ENCODE measurements around the gene DOCK2. TPM values are rescaled to one million over a fixed set of nuclear protein-coding genes. Genes with fewer than 3 reads are reported as not detected.

Gene DOCK2
- total RNA-seq, 1 experiment from 2014 or later, result 4.6 TPM

- DNase-seq (ENCODE audit: low spot score) (no peak), ATAC-seq (no peak)
- TF ChIP-seq HMGXB4 (CRISPR knock-in tag; IDR thresholded peaks at IDR 0.05) (no peak), IRF2 (CRISPR knock-in tag; IDR thresholded peaks at IDR 0.05; ENCODE audit: borderline replicate concordance, low read depth) (no peak), ATF1 (CRISPR knock-in tag; IDR thresholded peaks at IDR 0.05) (no peak), PRRX2 (CRISPR knock-in tag; IDR thresholded peaks at IDR 0.05) (no peak), FOXP4 (CRISPR knock-in tag; IDR thresholded peaks at IDR 0.05) (no peak), FOXJ3 (CRISPR knock-in tag; IDR thresholded peaks at IDR 0.05; ENCODE audit: borderline replicate concordance) (no peak), ZNF532 (CRISPR knock-in tag; IDR thresholded peaks at IDR 0.05; ENCODE audit: borderline replicate concordance) (no peak)
- POLR2A ChIA-PET, result no interaction called here
- H3K4me1 Mint-ChIP-seq, result peaks cover 6% of the 10 kb centered on the region; the same call in 1 of the 2 replicates
- H3K27ac Mint-ChIP-seq, result no peak overlapping the region
- no peaks in the 10 kb centered on the region for H3K27me3 Mint-ChIP-seq (ENCODE audit: low read depth)
- H3K36me3 Mint-ChIP-seq, result no peaks in the 10 kb centered on the region
- H3K4me3 Mint-ChIP-seq, result no peak overlapping the region
- H3K9me3 Mint-ChIP-seq, result no peaks in the 10 kb centered on the region
- CTCF ChIA-PET, result interaction anchor here (4.3 kb wide), 1 partner anchor 59 kb away, joined by 25 read pairs; the partner anchor contains the start of gene INSYN2B
Measured at GRCh38 chr5:169921949-169922348, 284.9 kb downstream of the DOCK2 start.

- Mint-ChIP-seq H3K9me3 (no peaks in the 10 kb centered on the region), H3K27ac (no peak overlapping the region), H3K27me3 (ENCODE audit: low read depth) (no peaks in the 10 kb centered on the region), H3K4me3 (no peak overlapping the region), H3K4me1 (peaks cover 6% of the 10 kb centered on the region; the same call in 1 of the 2 replicates), H3K36me3 (no peaks in the 10 kb centered on the region)
- ATAC-seq, result no peak
- CTCF ChIA-PET, result interaction anchor here (4.3 kb wide), 1 partner anchor 58 kb away, joined by 25 read pairs; the partner anchor contains the start of gene INSYN2B
- no peak for TF ChIP-seq CREB1 (CRISPR knock-in tag; IDR thresholded peaks at IDR 0.05)
- TF ChIP-seq ETV6 (CRISPR knock-in tag; IDR thresholded peaks at IDR 0.05), result no peak
- TF ChIP-seq ZNF219 (CRISPR knock-in tag; IDR thresholded peaks at IDR 0.05; ENCODE audit: borderline replicate concordance), result no peak
- no peak for TF ChIP-seq OVOL2 (CRISPR knock-in tag; IDR thresholded peaks at IDR 0.05; ENCODE audit: borderline replicate concordance)
- no peak for TF ChIP-seq CREM (CRISPR knock-in tag; IDR thresholded peaks at IDR 0.05)
- DNase-seq (ENCODE audit: low spot score), result no peak
- POLR2A ChIA-PET, result no interaction called here
Measured at GRCh38 chr5:169922474-169922873, 285.4 kb downstream of the DOCK2 start.

GRCh38 chr5:169923988-169924387 is 286.9 kb downstream of the DOCK2 start:
- DNase-seq (ENCODE audit: low spot score), result no peak
- no peak for ATAC-seq
- peaks cover 6% of the 10 kb centered on the region; the same call in 1 of the 2 replicates for H3K4me1 Mint-ChIP-seq
- H3K36me3 Mint-ChIP-seq, result no peaks in the 10 kb centered on the region
- H3K4me3 Mint-ChIP-seq, result no peak overlapping the region
- CTCF ChIA-PET, result interaction anchor here (4.3 kb wide), 1 partner anchor 57 kb away, joined by 25 read pairs; the partner anchor contains the start of gene INSYN2B
- no peaks in the 10 kb centered on the region for H3K9me3 Mint-ChIP-seq
- no peaks in the 10 kb centered on the region for H3K27me3 Mint-ChIP-seq (ENCODE audit: low read depth)
- H3K27ac Mint-ChIP-seq, result no peak overlapping the region
- POLR2A ChIA-PET, result no interaction called here
- TF ChIP-seq ZNF671 (CRISPR knock-in tag; IDR thresholded peaks at IDR 0.05) (no peak), SMAD3 (CRISPR knock-in tag; IDR thresholded peaks at IDR 0.05; ENCODE audit: borderline replicate concordance) (no peak), ZNF317 (CRISPR knock-in tag; IDR thresholded peaks at IDR 0.05; ENCODE audit: borderline replicate concordance, low read depth) (no peak), ZMAT4 (CRISPR knock-in tag; IDR thresholded peaks at IDR 0.05) (no peak), ATF6 (CRISPR knock-in tag; IDR thresholded peaks at IDR 0.05) (no peak), ETV6 (CRISPR knock-in tag; IDR thresholded peaks at IDR 0.05) (no peak), MAX (CRISPR knock-in tag; IDR thresholded peaks at IDR 0.05) (no peak), TEAD1 (CRISPR knock-in tag; IDR thresholded peaks at IDR 0.05) (no peak), ESRRA (CRISPR knock-in tag; IDR thresholded peaks at IDR 0.05; ENCODE audit: borderline replicate concordance) (no peak), ZNF232 (CRISPR knock-in tag; IDR thresholded peaks at IDR 0.05) (no peak)

Measured in WTC11 (cell line).